ENCODE results near the gene DGKQ.

The DGKQ gene, protein sequence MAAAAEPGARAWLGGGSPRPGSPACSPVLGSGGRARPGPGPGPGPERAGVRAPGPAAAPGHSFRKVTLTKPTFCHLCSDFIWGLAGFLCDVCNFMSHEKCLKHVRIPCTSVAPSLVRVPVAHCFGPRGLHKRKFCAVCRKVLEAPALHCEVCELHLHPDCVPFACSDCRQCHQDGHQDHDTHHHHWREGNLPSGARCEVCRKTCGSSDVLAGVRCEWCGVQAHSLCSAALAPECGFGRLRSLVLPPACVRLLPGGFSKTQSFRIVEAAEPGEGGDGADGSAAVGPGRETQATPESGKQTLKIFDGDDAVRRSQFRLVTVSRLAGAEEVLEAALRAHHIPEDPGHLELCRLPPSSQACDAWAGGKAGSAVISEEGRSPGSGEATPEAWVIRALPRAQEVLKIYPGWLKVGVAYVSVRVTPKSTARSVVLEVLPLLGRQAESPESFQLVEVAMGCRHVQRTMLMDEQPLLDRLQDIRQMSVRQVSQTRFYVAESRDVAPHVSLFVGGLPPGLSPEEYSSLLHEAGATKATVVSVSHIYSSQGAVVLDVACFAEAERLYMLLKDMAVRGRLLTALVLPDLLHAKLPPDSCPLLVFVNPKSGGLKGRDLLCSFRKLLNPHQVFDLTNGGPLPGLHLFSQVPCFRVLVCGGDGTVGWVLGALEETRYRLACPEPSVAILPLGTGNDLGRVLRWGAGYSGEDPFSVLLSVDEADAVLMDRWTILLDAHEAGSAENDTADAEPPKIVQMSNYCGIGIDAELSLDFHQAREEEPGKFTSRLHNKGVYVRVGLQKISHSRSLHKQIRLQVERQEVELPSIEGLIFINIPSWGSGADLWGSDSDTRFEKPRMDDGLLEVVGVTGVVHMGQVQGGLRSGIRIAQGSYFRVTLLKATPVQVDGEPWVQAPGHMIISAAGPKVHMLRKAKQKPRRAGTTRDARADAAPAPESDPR

DNA sequence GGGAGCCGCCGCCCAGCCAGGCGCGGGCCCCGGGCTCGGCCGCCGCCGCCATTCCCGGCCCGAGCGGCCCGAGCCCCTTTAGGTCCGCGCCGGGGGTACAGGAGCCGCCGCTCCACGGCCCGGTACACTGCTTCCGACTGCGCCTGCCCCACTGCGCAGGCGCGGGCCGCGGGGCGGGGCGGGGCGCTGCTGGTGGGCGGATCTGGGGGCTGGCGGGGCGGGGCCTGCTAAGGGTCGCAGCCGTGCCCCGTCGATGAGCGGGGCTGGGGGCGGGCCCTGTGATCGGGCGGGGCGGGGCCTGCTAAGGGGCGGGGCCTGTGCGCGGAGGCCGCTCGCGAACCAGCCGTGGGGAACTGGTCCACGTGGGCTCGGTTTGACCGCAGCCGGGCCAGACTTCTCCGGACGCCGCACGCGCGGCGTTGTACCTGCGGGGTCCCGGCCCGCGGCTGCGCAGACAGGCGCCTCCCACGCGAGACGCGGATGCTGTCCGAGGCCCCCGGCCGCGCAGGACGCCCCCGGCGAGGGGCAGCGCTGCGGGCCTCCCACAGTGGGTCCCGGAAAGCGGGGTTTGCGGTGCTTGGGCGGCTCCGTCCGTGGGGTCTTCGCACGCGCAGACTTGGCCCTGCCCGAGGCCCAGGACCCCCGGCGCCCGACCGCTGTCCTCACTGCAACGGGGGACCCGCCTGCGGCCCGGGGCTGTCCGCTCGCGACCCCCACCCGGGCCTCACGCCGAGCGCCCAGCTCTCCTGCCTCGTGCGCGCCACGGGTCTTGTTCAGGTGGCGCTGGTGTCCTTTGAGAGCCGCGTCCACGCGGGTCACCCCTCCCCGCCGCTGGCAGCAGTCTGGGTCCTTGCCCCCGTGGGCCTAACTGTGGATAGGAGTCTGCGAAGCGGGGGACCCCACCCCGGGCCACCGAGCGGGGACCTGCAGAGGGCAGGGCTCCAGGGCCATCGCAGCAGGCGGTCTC, at the start of gene DGKQ:
TSS of gene DGKQ (minus strand) at position 139 of the 967 bp plus-strand sequence. CDS start at position 52, 87 bp downstream.
- peak; percentile 88 for DNase-seq

DNA sequence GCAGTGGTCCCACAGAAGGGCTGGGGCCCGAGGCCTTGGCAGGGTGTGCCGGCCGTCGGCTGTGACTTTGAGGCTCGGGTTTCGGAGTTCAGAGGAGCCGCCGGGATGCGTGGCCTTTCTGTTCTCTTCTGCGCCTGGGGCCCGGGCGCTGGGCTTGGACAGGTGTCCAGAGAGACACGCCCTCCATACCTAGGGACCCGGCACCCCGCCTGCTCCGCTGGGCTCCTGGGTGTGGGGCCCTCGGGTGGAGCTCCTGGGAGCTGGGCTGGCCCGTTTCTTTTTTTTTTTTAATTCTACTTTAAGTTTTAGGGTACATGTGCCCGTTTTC, 49.3 kb upstream of the DGKQ start:
- DNase-seq = no peak

DNA sequence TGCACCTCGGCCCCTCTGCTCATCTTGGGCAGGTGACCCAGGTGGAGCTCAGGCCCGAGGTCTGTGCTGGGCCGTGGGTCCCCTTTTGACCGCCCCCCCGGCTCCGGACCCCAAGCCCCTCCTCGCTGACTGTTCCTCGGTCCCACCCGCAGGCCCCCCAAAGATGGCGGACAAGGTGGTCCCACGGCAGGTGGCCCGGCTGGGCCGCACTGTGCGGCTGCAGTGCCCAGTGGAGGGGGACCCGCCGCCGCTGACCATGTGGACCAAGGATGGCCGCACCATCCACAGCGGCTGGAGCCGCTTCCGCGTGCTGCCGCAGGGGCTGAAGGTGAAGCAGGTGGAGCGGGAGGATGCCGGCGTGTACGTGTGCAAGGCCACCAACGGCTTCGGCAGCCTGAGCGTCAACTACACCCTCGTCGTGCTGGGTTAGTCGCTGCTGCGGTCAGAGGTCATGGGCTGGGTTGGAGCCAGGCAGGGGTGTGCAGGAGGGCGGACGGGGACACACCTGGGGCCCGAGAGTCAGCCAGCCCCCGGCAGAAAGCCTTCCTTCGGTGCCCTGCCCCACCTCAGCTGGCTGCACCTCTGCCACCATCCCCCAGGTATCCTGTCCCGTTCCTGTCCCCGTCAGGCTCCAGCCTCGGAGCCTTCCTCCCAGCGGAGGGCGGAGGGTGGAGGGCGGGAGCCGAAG, 48.8 kb upstream of the DGKQ start:
- no peak for DNase-seq

DNA sequence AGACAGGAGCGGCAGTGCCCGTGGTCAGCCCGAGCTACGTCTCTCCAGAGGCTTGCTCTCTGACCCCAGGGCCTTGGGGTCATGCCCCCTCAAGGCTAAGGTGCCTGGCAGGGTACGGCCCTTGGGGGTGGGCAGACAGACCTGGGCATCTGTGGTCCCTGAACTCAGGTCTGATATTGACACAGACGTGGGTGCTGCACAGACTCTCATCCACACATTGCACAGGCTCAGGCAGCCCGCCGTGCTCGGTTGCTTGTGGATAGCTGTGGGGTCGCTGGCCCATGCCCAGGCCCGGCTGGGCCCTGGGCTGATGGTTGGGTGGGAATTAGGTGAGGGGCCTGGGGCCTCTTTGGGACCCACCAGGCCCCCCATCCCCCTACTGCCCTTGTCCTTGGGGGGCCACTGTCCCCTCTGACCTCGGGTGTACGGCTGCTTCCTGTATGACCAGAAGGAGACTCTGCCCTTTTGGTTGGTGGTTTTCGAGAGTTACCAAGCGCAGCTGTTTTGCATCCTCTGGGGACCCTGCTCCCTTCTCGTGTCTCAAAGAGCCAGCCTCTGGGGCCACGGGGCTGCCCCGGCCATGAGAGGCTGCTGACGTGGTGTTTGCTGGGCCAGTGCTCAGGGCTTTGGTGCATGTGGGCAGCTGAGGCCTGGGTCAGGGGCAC, 48.1 kb upstream of the DGKQ start:
- no peak for DNase-seq

DNA sequence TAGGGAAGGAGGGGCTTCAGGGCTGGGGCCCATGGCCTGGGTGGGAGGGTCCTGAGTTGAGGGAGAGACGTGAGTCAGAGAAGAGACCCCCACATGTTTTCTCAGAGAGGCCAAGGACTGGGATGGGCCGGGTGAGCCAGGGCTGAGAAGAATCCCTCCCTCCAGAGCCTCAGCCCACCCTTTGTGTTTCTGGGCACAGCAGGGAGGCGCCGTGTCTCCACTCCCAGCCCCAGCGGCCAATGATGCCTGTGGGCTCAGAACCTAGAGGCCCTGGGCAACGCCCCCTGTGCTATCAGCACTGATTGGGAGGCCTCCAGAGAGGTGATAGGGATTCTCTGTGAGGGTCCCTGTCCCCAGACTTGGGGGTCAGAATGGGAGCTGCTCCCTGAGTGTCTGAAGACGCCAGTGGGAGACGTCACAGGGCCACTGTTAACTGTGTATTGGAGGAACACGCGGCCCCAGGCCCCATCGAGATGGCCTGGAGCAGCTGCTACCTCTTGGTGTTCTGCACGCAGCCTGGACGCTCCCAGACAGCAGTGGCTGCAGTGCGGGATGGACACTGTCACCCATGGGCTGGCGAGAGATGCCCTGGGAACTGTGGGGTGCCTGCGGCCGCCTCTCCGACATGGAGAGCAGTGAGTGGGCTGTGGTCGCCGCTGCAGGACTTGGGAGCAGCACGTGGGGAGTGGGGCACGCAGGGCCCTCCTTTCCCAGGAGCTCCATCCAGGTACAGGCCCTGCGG, 46.5 kb upstream of the DGKQ start:
- DNase-seq = no peak

DNA sequence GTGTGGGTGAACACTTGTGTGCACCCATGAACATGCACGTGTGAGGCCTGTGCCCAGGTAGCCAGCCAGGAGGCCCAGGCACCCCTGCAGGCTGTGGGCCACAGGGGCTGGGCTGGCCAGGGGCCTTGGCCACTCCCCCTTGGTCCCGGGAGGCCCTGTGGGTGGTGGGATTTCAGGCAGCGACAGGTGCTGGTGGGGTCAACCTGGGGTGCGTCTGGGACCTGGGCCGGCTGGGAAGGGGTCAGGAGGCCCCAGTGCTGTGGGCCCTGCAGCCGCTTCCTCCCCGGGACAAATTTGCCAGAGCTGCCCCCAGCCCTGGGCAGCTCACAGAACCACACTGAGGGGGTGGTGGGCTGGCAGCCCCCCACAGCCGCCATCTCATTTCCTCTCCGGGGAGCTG, 46.0 kb upstream of the DGKQ start:
- no peak for DNase-seq

DNA sequence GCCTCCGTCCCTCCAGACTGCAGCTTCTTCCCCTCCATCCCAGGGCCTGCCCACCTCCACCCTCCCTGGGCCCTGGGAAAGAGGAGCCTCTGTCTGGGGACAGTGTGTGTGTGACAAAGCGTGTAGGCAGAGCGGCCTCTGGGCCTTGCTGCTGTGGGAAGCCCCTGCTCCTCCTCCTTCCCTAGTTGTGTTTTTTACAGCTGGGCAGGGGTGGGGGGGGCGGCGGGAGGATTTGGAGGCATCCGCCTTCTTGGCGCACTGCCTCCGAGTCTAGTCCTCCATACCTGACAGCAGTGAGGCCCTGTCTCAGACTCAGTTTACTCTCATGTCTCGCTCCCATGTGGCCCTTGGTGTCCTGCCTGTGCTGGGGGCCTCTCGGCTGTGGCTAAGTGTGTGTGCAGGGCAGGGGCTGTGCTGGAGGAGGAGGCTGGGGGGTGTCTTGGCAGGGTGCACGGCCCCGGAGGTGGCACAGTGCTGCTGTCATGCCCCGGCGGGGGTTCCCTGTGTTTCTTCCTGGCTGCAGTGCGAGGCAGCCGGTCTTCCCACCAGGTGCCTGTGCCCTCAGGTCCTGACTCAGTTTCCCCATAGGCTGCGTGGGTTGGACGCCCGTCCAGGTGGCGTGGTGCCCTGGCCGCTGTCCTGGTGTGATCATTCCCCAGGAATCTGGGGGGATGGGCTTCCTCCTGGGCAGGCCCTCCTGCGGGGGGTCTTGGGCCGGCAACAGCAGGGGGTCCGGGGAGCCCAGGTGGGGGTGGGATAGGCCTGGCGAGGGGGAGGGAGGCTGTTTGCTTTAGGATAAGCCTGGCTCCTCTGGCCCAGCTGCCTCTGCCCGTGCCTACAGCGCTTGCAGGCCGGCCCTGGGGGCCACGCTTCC, 45.0 kb upstream of the DGKQ start:
- DNase-seq = no peak

DNA sequence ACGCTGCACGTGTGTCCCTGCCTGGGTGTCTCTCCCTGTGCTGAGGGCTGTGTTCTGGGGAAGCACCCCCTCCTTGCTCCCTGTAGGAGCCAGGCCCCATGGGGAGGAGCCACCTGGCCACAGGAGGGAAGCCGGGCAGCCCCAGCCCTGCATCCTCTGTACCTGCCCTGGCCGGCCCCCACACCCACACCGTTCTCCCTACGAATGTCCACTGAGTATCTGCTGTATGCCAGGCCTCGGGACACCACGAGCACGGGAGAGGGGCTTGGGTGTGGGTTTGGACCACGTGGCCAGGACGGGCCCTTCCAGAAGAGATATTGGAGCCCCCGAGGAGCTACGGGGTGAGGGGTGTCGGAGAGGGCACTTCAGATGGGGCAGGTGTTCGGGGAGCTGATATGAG, 44.3 kb upstream of the DGKQ start:
- DNase-seq = no peak

DNA sequence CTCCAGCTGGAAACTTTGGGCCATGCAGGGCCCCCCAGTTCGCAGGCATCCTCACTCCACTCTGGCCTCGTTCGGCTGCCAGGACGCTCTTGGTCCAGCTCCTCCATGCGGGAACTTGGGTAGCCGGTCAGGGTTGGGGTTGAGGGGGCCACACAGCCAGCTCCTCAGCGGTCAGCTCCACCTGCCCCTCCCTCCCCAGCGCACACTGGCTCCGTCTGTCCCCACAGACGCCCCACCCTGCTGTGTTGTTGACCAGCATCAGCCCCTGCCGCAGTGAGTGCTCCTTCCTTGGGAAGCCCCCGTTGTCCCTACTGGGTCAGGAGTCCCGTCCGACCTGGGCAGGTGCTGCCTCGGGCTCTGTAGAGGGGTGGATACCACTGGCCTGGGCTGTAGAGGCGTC, 43.8 kb upstream of the DGKQ start:
- no peak for DNase-seq

DNA sequence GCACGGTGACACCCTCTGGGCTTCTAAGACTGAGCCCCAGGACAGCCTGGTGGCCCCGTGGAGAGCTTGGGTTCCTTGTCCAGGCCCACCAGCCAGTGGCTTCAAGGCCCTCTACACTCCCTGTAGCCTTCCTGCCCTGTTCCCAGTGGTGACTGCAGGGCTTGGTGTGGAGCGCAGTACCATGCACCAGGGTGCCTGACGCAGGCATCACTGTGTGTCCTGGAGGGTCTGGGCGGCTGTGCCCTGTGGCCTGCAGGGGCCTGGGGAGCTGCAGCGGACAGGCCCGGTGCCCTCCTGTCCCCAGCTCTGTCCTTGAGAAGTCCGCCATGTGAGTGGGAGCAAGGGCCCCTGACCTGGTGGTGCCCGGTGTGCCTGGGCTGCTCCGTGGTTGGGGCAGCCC, 42.4 kb upstream of the DGKQ start:
- DNase-seq = no peak

DNA sequence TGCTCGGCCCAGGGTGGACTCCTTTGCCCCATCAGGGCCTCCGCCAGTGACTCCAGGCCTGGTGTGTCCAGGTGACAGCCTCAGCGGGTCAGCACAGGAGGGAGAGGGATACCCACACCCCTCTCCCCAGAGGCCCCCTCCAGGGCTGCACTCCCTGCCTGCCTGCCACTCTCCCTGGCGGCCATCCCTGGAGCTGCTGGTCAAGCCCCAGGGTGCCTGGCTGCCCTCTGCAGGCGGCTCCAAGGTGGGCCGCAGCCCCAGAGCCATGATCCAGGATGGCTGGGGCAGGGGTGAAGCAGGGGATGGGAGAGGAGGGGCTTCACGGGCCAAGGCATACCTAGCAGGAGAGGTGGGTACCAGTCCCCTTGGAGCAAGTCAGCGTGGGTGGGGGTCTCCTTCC, 41.8 kb upstream of the DGKQ start:
- DNase-seq = no peak

DNA sequence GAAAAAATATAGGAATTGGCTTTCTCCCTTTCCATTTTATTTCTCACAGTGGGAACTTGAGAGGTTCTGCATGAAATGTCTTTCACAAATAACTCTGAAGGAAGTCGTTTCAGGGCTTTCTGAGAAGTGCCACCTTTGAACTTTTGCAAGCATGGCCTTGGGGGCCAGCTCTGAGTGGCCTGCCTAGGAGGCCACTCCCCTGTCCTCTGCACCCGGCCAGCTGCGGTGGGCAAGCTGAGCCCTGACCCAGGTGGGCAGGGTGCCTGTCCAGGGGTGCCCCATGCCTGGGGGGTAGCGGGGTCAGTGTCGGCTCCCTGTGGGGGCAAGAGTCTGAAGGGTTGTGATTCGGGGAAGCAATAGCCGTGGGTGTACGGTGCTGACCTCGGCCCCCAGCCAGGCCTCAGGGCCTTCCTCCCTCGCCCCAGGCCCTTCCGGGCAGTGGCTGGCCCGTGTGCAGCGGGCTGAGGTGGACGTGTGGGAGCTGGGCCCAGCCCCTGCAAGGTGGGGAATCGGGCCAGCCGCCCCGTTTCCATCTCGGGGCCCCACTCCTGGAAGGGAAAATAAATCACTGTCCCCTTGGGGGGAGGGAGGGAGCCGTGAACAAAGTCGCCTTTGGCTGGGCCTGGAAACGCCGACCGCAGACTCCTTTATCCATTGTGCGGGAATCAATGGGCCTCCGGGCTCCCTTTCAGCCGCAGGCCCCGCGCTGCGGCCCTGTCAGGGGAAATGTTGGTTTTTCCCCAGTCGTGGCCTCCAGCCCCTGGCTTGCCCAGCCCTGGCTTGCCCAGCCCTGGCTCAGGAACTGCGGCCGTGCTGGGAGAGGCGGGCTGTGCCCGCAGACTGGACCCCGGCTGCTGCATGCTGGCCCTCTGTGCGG, 41.2 kb upstream of the DGKQ start:
- DNase-seq = no peak

DNA sequence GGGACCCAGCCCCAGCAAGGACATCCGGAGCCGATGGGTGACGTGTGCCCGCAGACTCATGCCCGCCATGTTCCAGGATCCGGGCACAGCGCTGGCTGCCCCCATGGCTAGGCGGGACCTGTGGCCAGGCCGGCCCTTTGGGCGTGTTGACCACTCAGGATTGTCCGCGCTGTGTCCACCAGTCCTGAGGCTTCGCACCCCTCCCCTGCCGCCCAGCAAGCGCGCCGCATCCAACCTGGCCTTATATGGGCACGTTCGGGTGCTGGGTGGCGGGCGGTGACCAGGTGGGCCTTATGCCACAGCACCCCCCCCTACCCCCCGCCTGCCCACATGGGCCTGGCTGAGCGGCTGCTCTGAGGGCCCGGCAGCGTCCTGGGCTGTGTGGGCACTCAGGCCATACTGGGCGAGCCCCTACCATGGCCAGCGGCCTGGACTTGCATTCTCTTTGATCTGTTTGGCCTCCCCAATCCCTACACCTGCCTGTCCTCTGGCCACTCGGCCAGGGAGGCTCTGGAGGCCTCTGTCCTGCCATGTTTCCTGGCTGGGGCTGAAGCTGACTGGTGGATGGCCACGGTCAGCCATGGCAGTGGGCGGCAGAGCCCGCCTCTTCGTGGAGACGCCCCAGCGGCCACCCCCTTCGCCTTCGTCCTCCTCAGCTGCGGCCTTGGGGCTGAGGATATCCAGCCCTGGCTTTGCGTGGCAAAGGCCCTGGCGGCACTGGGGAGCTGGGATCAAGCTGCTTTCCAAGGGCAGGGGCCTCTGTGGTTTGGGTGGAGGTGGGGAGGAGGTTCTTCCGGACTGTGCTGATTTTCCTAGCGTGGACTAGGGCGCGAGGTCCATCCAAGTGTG, 40.1 kb upstream of the DGKQ start:
- DNase-seq = no peak

DNA sequence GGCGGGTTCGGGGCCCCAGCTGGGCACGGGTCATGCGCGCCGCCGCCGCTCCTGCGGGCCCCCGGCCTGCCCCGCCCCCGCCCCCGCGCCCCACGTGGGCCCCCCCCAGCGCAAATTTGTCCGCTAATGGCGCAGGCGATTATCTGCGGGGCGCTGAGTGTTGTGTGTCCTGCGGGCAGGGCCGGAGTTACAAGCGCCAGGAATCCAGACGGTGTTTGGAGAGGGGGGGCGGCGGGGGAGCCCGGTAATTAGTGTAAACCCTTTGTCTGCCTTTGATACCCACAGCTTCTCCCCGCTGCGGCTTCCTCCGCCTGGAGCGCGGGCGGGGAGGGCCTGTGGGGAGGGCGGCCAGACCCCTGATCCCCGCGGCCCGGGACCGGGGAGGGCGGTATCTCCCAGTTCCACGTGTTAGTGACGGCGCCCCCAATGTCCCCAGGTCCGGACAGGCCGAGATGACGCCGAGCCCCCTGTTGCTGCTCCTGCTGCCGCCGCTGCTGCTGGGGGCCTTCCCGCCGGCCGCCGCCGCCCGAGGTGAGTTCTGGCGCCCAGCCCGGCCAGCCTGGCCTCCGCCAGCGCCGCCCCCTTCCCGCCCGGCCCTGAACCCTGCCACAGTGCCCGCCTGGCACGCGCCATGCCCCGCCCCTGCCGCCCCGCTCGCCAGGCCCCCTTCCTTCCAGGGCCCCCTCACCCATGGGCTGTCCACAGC, 38.8 kb upstream of the DGKQ start:
- DNase-seq = peak; percentile 13

DNA sequence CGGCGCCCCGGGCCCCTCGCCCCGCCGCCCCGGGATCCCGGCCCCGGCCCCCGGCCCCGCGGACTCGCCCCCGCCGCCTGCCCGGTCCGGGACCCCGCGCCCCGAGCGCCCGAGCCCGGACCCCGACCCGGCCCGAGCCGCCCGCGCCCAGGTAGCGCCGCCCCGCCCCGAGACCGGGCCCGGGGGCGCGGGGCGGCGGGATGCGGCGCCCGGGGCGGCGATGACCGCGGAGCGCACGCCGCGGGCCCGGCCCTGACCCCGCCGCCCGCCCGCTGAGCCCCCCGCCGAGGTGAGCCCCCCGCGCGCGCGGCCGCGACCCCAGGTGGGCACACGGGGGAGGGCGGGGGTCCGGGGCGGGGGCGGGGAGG, 38.3 kb upstream of the DGKQ start:
- DNase-seq = no peak

DNA sequence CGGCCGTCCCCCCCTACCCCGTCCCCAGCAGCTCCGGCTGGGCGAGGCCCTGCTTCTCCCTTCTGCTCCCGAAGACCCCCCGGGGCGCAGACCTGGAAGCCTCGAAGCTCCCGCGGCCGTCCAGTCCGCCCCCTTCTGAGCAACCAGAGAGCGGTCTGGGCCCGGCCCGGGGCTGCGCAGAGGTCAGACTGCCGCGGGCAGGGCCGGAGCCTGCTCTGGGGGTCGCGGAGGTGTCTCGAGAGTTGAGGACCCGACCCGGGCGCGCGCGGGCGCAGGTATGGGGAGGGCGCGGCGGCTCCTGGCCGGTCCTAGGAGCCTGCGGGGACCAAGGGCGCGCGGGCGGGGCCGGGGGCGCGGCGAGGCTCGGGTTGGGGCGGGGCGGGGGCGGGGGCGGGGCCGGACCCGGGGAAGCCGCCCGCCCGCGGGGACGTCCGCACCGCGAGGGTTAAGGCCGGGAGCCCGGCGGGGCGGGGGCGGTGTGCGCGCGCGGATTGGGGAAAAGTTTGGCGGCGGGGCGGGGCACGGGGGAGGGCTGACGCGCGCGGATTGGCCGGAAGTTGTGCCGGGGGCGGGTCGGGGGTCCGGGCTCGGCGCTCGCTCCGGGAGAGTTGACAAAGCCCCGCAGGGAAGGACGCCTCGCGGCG, 37.8 kb upstream of the DGKQ start, which contains the start of gene FGFRL1:
TSS of gene FGFRL1 (plus strand) at position 605 of the 644 bp plus-strand sequence. CDS start 860 bp downstream, outside the sequence.
- peak; percentile 89 for DNase-seq
